K562 (cell line): Measurements from ENCODE around the gene HOXB3. TPM values are rescaled to one million over a fixed set of nuclear protein-coding genes. Genes with fewer than 3 reads are reported as not detected.

Source experiments
- ARID2 ChIP-seq: fragments of 450-650 bp; IDR thresholded peaks from 2 replicates; pipeline ENCODE4 v1.6.1; 2017; ENCODE audit warnings: antibody characterized with exemption, mild to moderate bottlenecking
- ATF1 ChIP-seq, 2 experiments: fragments of 450-650 bp in 1 of 2; IDR thresholded peaks; 2 replicates each; pipeline ENCODE4 v1.6.1; 2016; ENCODE audit warnings: missing compliant biosample characterization in 1 of 2, missing genetic modification characterization in 1 of 2
- EP400 ChIP-seq: fragments of 450-650 bp; IDR thresholded peaks from 2 replicates; pipeline ENCODE4 v1.6.1; 2017; ENCODE audit warnings: antibody characterized with exemption, mild to moderate bottlenecking, moderate library complexity
- FOS ChIP-seq: IDR thresholded peaks from 3 replicates; pipeline ENCODE4 v1.6.1; 2011; ENCODE audit not compliant: insufficient read length; ENCODE audit errors: extremely low read depth
- KDM5B ChIP-seq: fragments of 200-600 bp; sonication (generic); IDR thresholded peaks from 2 replicates; pipeline ENCODE4 v1.6.1; 2012; ENCODE audit warnings: low read depth, mild to moderate bottlenecking, moderate library complexity, low read length, control low read depth, inconsistent platforms; ENCODE audit not compliant: insufficient replicate concordance
- NFATC3 ChIP-seq: fragments of 450-650 bp; IDR thresholded peaks from 2 replicates; pipeline ENCODE4 v1.6.1; 2017; ENCODE audit warnings: mild to moderate bottlenecking
- NFIX ChIP-seq: fragments of 250-450 bp; sonication (Bioruptor Pico); IDR thresholded peaks from 2 replicates; pipeline ENCODE4 v1.4.0; 2020; ENCODE audit warnings: low read depth, mild to moderate bottlenecking, moderate library complexity
- NR3C1 ChIP-seq: sonication (generic); formaldehyde crosslinking; IDR thresholded peaks from 2 replicates; pipeline ENCODE4 v1.8.1; 2022; ENCODE audit warnings: missing genetic modification reagents
- PRPF4 ChIP-seq: fragments of 200-400 bp; formaldehyde crosslinking; IDR thresholded peaks from one replicate; pipeline ENCODE4 v1.6.1; 2017; ENCODE audit warnings: low read length, low read depth, mild to moderate bottlenecking; ENCODE audit not compliant: insufficient read depth, poor library complexity, severe bottlenecking
- RAD21 ChIP-seq, 2 experiments: fragments of 250-450 bp in 1 of 2; fragments of 450-650 bp in 1 of 2; sonication (Bioruptor Pico) in 1 of 2; formaldehyde crosslinking in 1 of 2; IDR thresholded peaks in 1 of 2; conservative IDR thresholded peaks in 1 of 2; 2 replicates each; pipeline versions ENCODE4 v1.4.0 to v1.8.0; 2020 to 2022; ENCODE audit warnings: mild to moderate bottlenecking in 2 of 2, moderate library complexity in 1 of 2
- RBFOX2 ChIP-seq: fragments of 200-400 bp; formaldehyde crosslinking; IDR thresholded peaks from 2 replicates; pipeline ENCODE4 v1.6.1; 2017; ENCODE audit warnings: low read depth, mild to moderate bottlenecking, low read length, moderate library complexity
- TAF1 ChIP-seq: IDR thresholded peaks from 2 replicates; pipeline ENCODE4 v1.6.1; 2011; ENCODE audit warnings: mild to moderate bottlenecking, low read length, moderate library complexity; ENCODE audit not compliant: insufficient read depth, control insufficient read depth, severe bottlenecking; ENCODE audit errors: extremely low read depth
- TEAD2 ChIP-seq: fragments of 450-650 bp; IDR thresholded peaks from 2 replicates; pipeline ENCODE4 v1.6.1; 2016; ENCODE audit warnings: missing genetic modification characterization, control low read depth, missing compliant biosample characterization
- XRCC4 ChIP-seq: IDR thresholded peaks from one replicate; pipeline ENCODE4 v1.6.1; 2011; ENCODE audit not compliant: insufficient read depth, insufficient read length; ENCODE audit errors: extremely low read depth
- ZNF239 ChIP-seq: fragments of 250-450 bp; sonication (Bioruptor Pico); IDR thresholded peaks from 2 replicates; pipeline ENCODE4 v1.4.0; 2020; ENCODE audit warnings: mild to moderate bottlenecking
- ZNF324 ChIP-seq: fragments of 250-450 bp; sonication (Bioruptor Pico); IDR thresholded peaks from 2 replicates; pipeline ENCODE4 v1.4.0; 2020; ENCODE audit warnings: mild to moderate bottlenecking
- ZNF444 ChIP-seq: fragments of 250-450 bp; sonication (Bioruptor Pico); IDR thresholded peaks from 2 replicates; pipeline ENCODE4 v1.4.0; 2020; ENCODE audit warnings: mild to moderate bottlenecking, moderate library complexity
- ZNF778 ChIP-seq: fragments of 450-650 bp; formaldehyde crosslinking; IDR thresholded peaks from 2 replicates; pipeline ENCODE4 v1.4.0; 2020; ENCODE audit warnings: mild to moderate bottlenecking, moderate library complexity
- ZNF830 ChIP-seq: fragments of 250-450 bp; sonication (Bioruptor Pico); IDR thresholded peaks from 2 replicates; pipeline ENCODE4 v1.5.0; 2021; ENCODE audit warnings: mild to moderate bottlenecking
- polyA plus RNA-seq, 8 experiments: library from polyadenylated mRNA; depleted of rRNA in 4 of 8; stranded (reverse) in 5 of 8; unstranded in 3 of 8; fragments of >200 nt; fragmentation: Nextera tagmentation in 2 of 8; fragmentation: Illumina TruSeq in 1 of 8; extraction: Ambion mirVana in 2 of 8; extraction: Trizol in 1 of 8; gene quantifications; 2 replicates each; pipeline versions ENCODE4 v1.2.1 to v1.2.3, GENCODE V29; 2011 to 2014; ENCODE audit warnings: inconsistent platforms in 1 of 8, missing spikeins in 1 of 8
- total RNA-seq, 7 experiments: library from RNA; depleted of rRNA in 6 of 7; stranded (reverse); fragments of >200 nt in 6 of 7; fragmentation: Illumina TruSeq in 2 of 7; extraction: Trizol in 2 of 7; gene quantifications; 2 replicates each; pipeline versions ENCODE4 v1.2.1 to v1.2.3, GENCODE V29; 2011 to 2021; ENCODE audit warnings: low replicate concordance in 1 of 7
- TF ChIP-seq, protein P1 (sequence below), 2 experiments: fragments of 250-450 bp in 1 of 2; fragments of 450-650 bp in 1 of 2; sonication (Bioruptor Pico) in 1 of 2; IDR thresholded peaks; 2 replicates each; pipeline versions ENCODE4 v1.6.1 to v1.8.0; 2016 to 2021; ENCODE audit warnings: mild to moderate bottlenecking in 2 of 2, moderate library complexity in 2 of 2, missing compliant biosample characterization in 1 of 2, missing genetic modification characterization in 1 of 2
- TF ChIP-seq, protein P2 (sequence below): fragments of 250-450 bp; sonication (Bioruptor Pico); IDR thresholded peaks from 2 replicates; pipeline ENCODE4 v1.5.0; 2021; ENCODE audit warnings: mild to moderate bottlenecking, moderate library complexity
- TF ChIP-seq, protein P3 (sequence below): IDR thresholded peaks from 3 replicates; pipeline ENCODE4 v1.6.1; 2011; ENCODE audit warnings: borderline replicate concordance, mild to moderate bottlenecking, moderate library complexity; ENCODE audit not compliant: insufficient read length; ENCODE audit errors: extremely low read depth

Gene HOXB3
- total and polyA plus RNA-seq, 9 of the 15 experiments (the other 6 are each of a cell fraction or from before 2014, with no cell fraction given): 2.4 to 41.3 (median 20.2) TPM

DNA sequence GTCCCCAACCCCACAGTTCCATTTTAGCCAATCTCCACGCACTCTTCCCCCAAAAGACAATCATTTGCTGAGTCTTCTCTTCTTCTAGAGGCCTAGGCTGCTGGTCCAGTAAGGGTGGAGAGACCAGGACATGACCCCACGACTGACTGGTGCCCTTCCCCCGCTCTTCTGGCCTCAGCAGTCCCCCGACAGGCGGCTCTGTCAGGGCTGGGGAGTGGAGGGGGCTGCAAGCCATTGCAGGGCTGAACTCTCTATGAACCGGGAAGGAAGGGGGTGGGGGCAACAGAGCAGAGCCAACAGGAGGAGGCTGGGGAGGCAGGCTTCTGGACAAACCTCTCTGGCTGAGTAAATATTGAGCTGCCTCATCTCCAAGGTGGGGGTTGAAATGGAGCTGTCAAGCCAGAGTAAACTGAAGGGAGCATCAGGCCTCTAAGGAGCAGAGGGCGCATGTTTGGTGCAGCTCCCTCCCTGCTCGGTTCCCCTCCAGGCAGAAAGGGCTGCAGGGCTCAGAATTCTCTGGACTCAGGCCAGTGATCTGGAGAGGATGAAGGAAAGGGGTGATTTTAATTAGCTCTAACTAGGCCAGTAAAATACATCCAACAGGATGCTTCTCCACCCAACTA lies 67.9 kb downstream of the HOXB3 start (continued):
- no peak for TF ChIP-seq ZNF444 (CRISPR knock-in tag)
- no peak for TF ChIP-seq ZNF324 (CRISPR knock-in tag)
- TF ChIP-seq, protein P1, sequence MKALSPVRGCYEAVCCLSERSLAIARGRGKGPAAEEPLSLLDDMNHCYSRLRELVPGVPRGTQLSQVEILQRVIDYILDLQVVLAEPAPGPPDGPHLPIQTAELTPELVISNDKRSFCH (CRISPR knock-in tag; IDR thresholded peaks at IDR 0.05): no peak
- TF ChIP-seq, protein P1 (tag; IDR thresholded peaks at IDR 0.05): no peak
- TF ChIP-seq NFATC3: no peak
- no peak for TF ChIP-seq RAD21 (CRISPR knock-in tag; conservative IDR thresholded peaks at IDR 0.05 in 1 of 2, IDR thresholded peaks at IDR 0.05 in 1 of 2)
- no peak for TF ChIP-seq ZNF239 (CRISPR knock-in tag)
- no peak for TF ChIP-seq NFIX (CRISPR knock-in tag)
- no peak for TF ChIP-seq ATF1 (CRISPR knock-in tag; IDR thresholded peaks at IDR 0.05)
- no peak for TF ChIP-seq ATF1 (tag; IDR thresholded peaks at IDR 0.05)
- TF ChIP-seq ZNF778 (CRISPR knock-in tag): no peak
- TF ChIP-seq FOS: no peak
- TF ChIP-seq TEAD2 (tag): no peak
- TF ChIP-seq NR3C1 (CRISPR knock-in tag): no peak
- no peak for TF ChIP-seq XRCC4
- TF ChIP-seq, protein P2, sequence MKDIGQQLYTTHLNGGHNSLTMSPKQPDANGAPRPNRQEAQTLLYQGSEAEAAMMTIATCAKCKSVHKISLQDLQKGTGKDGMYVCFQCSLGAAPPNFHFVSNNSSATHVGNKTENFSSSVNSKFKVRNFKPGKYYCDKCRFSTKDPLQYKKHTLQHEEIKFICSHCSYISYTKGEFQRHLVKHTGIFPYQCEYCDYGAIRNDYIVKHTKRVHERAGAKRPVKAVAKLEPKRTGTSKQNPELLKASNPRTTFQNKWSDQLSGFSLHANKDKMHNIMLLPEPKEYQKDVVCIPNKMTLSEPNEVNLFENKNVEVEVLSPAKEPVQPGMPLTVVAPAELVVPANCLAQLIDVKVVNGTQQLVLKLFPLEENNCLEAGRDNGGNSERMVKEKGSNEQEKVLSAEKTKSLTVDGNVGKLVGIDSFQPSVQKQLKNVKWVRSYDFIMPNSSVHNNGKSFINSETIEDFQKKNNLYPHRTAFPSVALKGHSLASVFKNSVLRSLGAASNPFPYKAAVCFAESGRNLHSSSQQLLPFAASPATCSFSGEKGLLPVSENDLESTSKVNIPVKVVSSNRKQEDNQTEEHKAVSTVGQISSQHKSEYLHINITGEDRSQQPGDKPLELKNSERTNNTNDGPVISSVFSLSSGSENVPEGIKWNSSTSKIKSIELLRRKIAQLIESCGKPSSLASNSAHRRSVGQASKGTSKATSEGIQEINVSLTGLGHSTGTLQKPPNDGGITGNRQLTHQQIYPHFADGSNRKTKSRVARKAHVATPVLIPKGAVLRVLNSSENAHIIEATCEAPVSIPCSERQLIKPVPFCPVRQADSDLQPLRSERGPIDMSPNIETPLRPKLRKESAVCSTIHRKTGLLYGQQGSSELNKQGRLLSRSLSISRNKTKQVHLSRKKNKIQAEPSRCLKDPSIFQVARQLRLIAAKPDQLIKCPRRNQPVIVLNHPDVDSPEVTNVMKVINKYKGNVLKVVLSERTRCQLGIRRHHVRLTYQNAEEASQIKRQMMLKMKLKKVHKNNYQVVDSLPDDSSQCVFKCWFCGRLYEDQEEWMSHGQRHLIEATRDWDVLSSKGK (CRISPR knock-in tag): no peak
- TF ChIP-seq TAF1: peak; percentile 70
- no peak for TF ChIP-seq KDM5B
- no peak for TF ChIP-seq EP400
- no peak for TF ChIP-seq ARID2
- TF ChIP-seq, protein P3, sequence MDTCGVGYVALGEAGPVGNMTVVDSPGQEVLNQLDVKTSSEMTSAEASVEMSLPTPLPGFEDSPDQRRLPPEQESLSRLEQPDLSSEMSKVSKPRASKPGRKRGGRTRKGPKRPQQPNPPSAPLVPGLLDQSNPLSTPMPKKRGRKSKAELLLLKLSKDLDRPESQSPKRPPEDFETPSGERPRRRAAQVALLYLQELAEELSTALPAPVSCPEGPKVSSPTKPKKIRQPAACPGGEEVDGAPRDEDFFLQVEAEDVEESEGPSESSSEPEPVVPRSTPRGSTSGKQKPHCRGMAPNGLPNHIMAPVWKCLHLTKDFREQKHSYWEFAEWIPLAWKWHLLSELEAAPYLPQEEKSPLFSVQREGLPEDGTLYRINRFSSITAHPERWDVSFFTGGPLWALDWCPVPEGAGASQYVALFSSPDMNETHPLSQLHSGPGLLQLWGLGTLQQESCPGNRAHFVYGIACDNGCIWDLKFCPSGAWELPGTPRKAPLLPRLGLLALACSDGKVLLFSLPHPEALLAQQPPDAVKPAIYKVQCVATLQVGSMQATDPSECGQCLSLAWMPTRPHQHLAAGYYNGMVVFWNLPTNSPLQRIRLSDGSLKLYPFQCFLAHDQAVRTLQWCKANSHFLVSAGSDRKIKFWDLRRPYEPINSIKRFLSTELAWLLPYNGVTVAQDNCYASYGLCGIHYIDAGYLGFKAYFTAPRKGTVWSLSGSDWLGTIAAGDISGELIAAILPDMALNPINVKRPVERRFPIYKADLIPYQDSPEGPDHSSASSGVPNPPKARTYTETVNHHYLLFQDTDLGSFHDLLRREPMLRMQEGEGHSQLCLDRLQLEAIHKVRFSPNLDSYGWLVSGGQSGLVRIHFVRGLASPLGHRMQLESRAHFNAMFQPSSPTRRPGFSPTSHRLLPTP: no peak
- TF ChIP-seq PRPF4: no peak
- no peak for TF ChIP-seq ZNF830 (CRISPR knock-in tag)
- TF ChIP-seq RBFOX2: peak; percentile 48
